Neural cell (in vitro differentiated cells): ENCODE measurements around the gene IFNA2. TPM values are rescaled to one million over a fixed set of nuclear protein-coding genes. Genes with fewer than 3 reads are reported as not detected.
A peak's percentile ranks its signal among the peaks of the same experiment; 100 is the strongest.
"Not testable (repeated sequence)": the region's sequence is repeated elsewhere in the genome, so short reads cannot be mapped to it uniquely, and the experiment has no call there.

Source experiments
- H2AFZ ChIP-seq: fragments of 200-600, 300-800 bp; sonication (generic), shearing (Covaris generic); 2 replicates; pipeline ENCODE4 v1.6.0; 2014; ENCODE audit warnings: low read depth, mild to moderate bottlenecking, antibody characterized with exemption, low read length, moderate library complexity
- H3F3A ChIP-seq: fragments of 200-600 bp; shearing (Covaris generic); 2 replicates; pipeline ENCODE4 v1.6.1; 2016; ENCODE audit warnings: mild to moderate bottlenecking, moderate library complexity, mixed read lengths, antibody characterized with exemption, low read length; ENCODE audit not compliant: insufficient read depth, poor library complexity, severe bottlenecking
- H3K27ac ChIP-seq: fragments of 200-600, 300-800 bp; sonication (generic), shearing (Covaris generic); 2 replicates; pipeline ENCODE4 v1.5.1; 2014; ENCODE audit warnings: mild to moderate bottlenecking, low read length, moderate library complexity
- H3K27me3 ChIP-seq: fragments of 300-800, 200-600 bp; sonication (generic), shearing (Covaris generic); 2 replicates; pipeline ENCODE4 v1.6.0; 2014; ENCODE audit warnings: mild to moderate bottlenecking, low read depth, low read length, moderate library complexity; ENCODE audit not compliant: insufficient read depth
- H3K36me3 ChIP-seq: fragments of 300-800, 200-600 bp; sonication (generic), shearing (Covaris generic); 2 replicates; pipeline ENCODE4 v1.5.1; 2014; ENCODE audit warnings: mild to moderate bottlenecking, antibody characterized with exemption, low read length, moderate library complexity; ENCODE audit not compliant: insufficient read depth
- H3K4me2 ChIP-seq: fragments of 300-800, 200-600 bp; sonication (generic), shearing (Covaris generic); 2 replicates; pipeline ENCODE4 v1.6.0; 2014; ENCODE audit warnings: mild to moderate bottlenecking, low read length
- H3K4me3 ChIP-seq: fragments of 300-800, 200-600 bp; sonication (generic), shearing (Covaris generic); 2 replicates; pipeline ENCODE4 v1.5.1; 2014; ENCODE audit warnings: mild to moderate bottlenecking, low read length, moderate library complexity
- H3K79me2 ChIP-seq: fragments of 200-600 bp; shearing (Covaris generic); replicated peaks from 2 replicates; pipeline ENCODE4 v1.6.0; 2014; ENCODE audit warnings: mild to moderate bottlenecking, low read length, moderate library complexity; ENCODE audit not compliant: insufficient read depth
- H3K9ac ChIP-seq: fragments of 300-800, 200-600 bp; sonication (generic), shearing (Covaris generic); 2 replicates; pipeline ENCODE4 v1.6.1; 2016; ENCODE audit warnings: mild to moderate bottlenecking, low read length, mixed read lengths
- H3K9me2 ChIP-seq: fragments of 200-600 bp; shearing (Covaris generic); 2 replicates; pipeline ENCODE4 v1.6.1; 2016; ENCODE audit warnings: mild to moderate bottlenecking, low read length, mixed read lengths; ENCODE audit not compliant: insufficient read depth
- H3K9me3 ChIP-seq: fragments of 200-600, 300-800 bp; sonication (generic), shearing (Covaris generic); 2 replicates; pipeline ENCODE4 v1.6.1; 2016; ENCODE audit warnings: mild to moderate bottlenecking, mixed run types, low read length, moderate library complexity, mixed read lengths
- H4K20me1 ChIP-seq: fragments of 200-600 bp; shearing (Covaris generic); 2 replicates; pipeline ENCODE4 v1.6.1; 2016; ENCODE audit warnings: mild to moderate bottlenecking, mixed run types; ENCODE audit not compliant: insufficient read depth
- EP300 ChIP-seq: fragments of 450-650 bp; conservative IDR thresholded peaks from 2 replicates; pipeline ENCODE4 v1.6.1; 2014; ENCODE audit warnings: antibody characterized with exemption, mild to moderate bottlenecking, moderate library complexity; ENCODE audit not compliant: poor library complexity, severe bottlenecking
- EZH2 ChIP-seq: fragments of 200-600, 300-800 bp; shearing (Covaris generic), sonication (generic); IDR thresholded peaks from 2 replicates; pipeline ENCODE4 v1.6.1; 2014; ENCODE audit warnings: antibody characterized with exemption, low read length, borderline replicate concordance, mild to moderate bottlenecking; ENCODE audit not compliant: insufficient read depth, poor library complexity, severe bottlenecking
- MXI1 ChIP-seq: fragments of 450-650 bp; conservative IDR thresholded peaks from 2 replicates; pipeline ENCODE4 v1.6.1; 2014; ENCODE audit warnings: antibody characterized with exemption, mild to moderate bottlenecking; ENCODE audit not compliant: poor library complexity, severe bottlenecking
- POLR2AphosphoS5 ChIP-seq: IDR thresholded peaks from 2 replicates; pipeline ENCODE4 v1.6.1; 2012
- RAD21 ChIP-seq: fragments of 450-650 bp; conservative IDR thresholded peaks from 2 replicates; pipeline ENCODE4 v1.6.1; 2014; ENCODE audit warnings: antibody characterized with exemption, mild to moderate bottlenecking, moderate library complexity
- REST ChIP-seq: IDR thresholded peaks from 2 replicates; pipeline ENCODE4 v1.6.1; 2012; ENCODE audit warnings: borderline replicate concordance
- SMC3 ChIP-seq: fragments of 450-650 bp; conservative IDR thresholded peaks from 2 replicates; pipeline ENCODE4 v1.6.1; 2014; ENCODE audit warnings: antibody characterized with exemption, mild to moderate bottlenecking, moderate library complexity; ENCODE audit not compliant: poor library complexity
- TAF1 ChIP-seq: IDR thresholded peaks from 2 replicates; pipeline ENCODE4 v1.6.1; 2012; ENCODE audit warnings: low read depth
- polyA plus RNA-seq: library from polyadenylated mRNA; depleted of rRNA; stranded (reverse); fragments of >200 nt; gene quantifications from 2 replicates; pipeline ENCODE4 v1.2.3, GENCODE V29; 2014
- TF ChIP-seq, protein P1 (sequence below): fragments of 450-650 bp; IDR thresholded peaks from 2 replicates; pipeline ENCODE4 v1.5.1; 2014; ENCODE audit warnings: antibody characterized with exemption, mild to moderate bottlenecking, moderate library complexity; ENCODE audit not compliant: poor library complexity, severe bottlenecking

The IFNA2 gene
- polyA plus RNA-seq, 1 donor from 2014 or later, result not detected

DNA sequence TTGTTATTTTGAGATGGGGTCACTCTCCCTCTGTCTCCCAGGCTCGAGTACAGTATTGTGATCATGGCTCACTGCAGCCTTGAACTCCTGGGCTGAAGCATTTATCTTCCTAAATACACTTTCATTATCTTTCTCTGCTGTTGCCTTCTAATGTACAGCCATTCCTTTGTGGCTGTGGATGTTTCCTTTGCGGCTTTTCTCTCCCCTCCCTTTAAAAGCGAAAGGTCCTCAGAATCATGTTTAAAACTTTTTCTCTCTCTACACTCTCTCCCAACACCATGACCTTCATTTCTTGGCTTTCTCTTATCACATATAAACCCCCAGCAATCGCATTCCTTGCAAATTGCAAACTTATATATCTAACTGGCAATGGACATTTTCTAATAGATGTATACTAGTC, 1.6 kb downstream of the IFNA2 start:
- Histone ChIP-seq H3K27me3 (no peaks in the 10 kb centered on the region), H3K9me2 (no peaks in the 10 kb centered on the region), H3K9ac (no peak overlapping the region), H3K36me3 (no peaks in the 10 kb centered on the region), H3K79me2 (no peaks in the 10 kb centered on the region), H3F3A (no peaks in the 10 kb centered on the region), H3K4me2 (no peak overlapping the region), H3K9me3 (no peaks in the 10 kb centered on the region), H3K4me3 (no peak overlapping the region), H3K27ac (no peak overlapping the region), H2AFZ (no peak overlapping the region), H4K20me1 (no peaks in the 10 kb centered on the region)
- TF ChIP-seq REST (no peak), MXI1 (no peak), SMC3 (no peak), EP300 (no peak), EZH2 (no peak), TAF1 (no peak), RAD21 (no peak), POLR2AphosphoS5 (no peak)
- TF ChIP-seq, protein P1, sequence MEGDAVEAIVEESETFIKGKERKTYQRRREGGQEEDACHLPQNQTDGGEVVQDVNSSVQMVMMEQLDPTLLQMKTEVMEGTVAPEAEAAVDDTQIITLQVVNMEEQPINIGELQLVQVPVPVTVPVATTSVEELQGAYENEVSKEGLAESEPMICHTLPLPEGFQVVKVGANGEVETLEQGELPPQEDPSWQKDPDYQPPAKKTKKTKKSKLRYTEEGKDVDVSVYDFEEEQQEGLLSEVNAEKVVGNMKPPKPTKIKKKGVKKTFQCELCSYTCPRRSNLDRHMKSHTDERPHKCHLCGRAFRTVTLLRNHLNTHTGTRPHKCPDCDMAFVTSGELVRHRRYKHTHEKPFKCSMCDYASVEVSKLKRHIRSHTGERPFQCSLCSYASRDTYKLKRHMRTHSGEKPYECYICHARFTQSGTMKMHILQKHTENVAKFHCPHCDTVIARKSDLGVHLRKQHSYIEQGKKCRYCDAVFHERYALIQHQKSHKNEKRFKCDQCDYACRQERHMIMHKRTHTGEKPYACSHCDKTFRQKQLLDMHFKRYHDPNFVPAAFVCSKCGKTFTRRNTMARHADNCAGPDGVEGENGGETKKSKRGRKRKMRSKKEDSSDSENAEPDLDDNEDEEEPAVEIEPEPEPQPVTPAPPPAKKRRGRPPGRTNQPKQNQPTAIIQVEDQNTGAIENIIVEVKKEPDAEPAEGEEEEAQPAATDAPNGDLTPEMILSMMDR, result no peak

- Histone ChIP-seq H3K36me3 (no peaks in the 10 kb centered on the region), H3K27ac (no peak overlapping the region), H3K4me3 (no peak overlapping the region), H2AFZ (no peak overlapping the region), H3F3A (no peaks in the 10 kb centered on the region), H3K9ac (no peak overlapping the region), H3K27me3 (no peaks in the 10 kb centered on the region), H3K4me2 (no peak overlapping the region), H3K9me3 (no peaks in the 10 kb centered on the region), H4K20me1 (no peaks in the 10 kb centered on the region), H3K9me2 (no peaks in the 10 kb centered on the region), H3K79me2 (no peaks in the 10 kb centered on the region)
- TF ChIP-seq EZH2 (no peak), EP300 (peak; percentile 55), SMC3 (no peak), REST (peak; percentile 65), TAF1 (no peak), RAD21 (no peak), POLR2AphosphoS5 (peak; percentile 51), MXI1 (no peak)
- TF ChIP-seq, protein P1, result no peak
These were observed 3.5 kb downstream of the IFNA2 start for GRCh38 chr9:21381448-21382339.

- H3K27ac ChIP-seq, H3K27me3 ChIP-seq, H2AFZ ChIP-seq, H3K4me3 ChIP-seq, H3K79me2 ChIP-seq, H3K4me2 ChIP-seq, H3K36me3 ChIP-seq, H4K20me1 ChIP-seq, H3K9me3 ChIP-seq, H3F3A ChIP-seq, H3K9me2 ChIP-seq, H3K9ac ChIP-seq: not testable (repeated sequence)
These were observed 13.7 kb downstream of the IFNA2 start for GRCh38 chr9:21371467-21371866.
